Vagina (tissue), 2 donors: ENCODE measurements around the gene MESD.

Experiments
- POLR2A ChIP-seq, 2 donors: fragments of 450-650 bp; IDR thresholded peaks; one replicate each; pipeline ENCODE4 v1.6.1; 2017; ENCODE audit warnings: antibody characterized with exemption in 2 of 2, mild to moderate bottlenecking in 2 of 2, moderate library complexity in 2 of 2
- POLR2AphosphoS5 ChIP-seq, 2 donors: sonication (generic); formaldehyde crosslinking; IDR thresholded peaks; one replicate each; pipeline ENCODE4 v1.9.0; 2017; ENCODE audit warnings: antibody characterized with exemption in 2 of 2, mild to moderate bottlenecking in 2 of 2, low read depth in 1 of 2; ENCODE audit not compliant: insufficient read depth in 1 of 2
- TF ChIP-seq, protein P1 (sequence below), 3 experiments: fragments of 450-650 bp in 2 of 3; fragments of 200-600 bp in 1 of 3; sonication (generic) in 1 of 3; IDR thresholded peaks; one replicate each; pipeline ENCODE4 v1.5.1; 2017 to 2019; ENCODE audit warnings: antibody characterized with exemption in 3 of 3, mild to moderate bottlenecking in 2 of 3, moderate library complexity in 2 of 3

DNA sequence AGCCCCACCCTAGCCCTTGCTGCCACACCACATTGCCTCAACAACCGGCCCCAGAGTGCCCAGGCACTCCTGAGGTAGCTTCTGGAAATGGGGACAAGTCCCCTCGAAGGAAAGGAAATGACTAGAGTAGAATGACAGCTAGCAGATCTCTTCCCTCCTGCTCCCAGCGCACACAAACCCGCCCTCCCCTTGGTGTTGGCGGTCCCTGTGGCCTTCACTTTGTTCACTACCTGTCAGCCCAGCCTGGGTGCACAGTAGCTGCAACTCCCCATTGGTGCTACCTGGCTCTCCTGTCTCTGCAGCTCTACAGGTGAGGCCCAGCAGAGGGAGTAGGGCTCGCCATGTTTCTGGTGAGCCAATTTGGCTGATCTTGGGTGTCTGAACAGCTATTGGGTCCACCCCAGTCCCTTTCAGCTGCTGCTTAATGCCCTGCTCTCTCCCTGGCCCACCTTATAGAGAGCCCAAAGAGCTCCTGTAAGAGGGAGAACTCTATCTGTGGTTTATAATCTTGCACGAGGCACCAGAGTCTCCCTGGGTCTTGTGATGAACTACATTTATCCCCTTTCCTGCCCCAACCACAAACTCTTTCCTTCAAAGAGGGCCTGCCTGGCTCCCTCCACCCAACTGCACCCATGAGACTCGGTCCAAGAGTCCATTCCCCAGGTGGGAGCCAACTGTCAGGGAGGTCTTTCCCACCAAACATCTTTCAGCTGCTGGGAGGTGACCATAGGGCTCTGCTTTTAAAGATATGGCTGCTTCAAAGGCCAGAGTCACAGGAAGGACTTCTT is 39.1 kb downstream of the MESD start:
- TF ChIP-seq POLR2A (IDR thresholded peaks at IDR 0.05), result no peak
- TF ChIP-seq, protein P1, sequence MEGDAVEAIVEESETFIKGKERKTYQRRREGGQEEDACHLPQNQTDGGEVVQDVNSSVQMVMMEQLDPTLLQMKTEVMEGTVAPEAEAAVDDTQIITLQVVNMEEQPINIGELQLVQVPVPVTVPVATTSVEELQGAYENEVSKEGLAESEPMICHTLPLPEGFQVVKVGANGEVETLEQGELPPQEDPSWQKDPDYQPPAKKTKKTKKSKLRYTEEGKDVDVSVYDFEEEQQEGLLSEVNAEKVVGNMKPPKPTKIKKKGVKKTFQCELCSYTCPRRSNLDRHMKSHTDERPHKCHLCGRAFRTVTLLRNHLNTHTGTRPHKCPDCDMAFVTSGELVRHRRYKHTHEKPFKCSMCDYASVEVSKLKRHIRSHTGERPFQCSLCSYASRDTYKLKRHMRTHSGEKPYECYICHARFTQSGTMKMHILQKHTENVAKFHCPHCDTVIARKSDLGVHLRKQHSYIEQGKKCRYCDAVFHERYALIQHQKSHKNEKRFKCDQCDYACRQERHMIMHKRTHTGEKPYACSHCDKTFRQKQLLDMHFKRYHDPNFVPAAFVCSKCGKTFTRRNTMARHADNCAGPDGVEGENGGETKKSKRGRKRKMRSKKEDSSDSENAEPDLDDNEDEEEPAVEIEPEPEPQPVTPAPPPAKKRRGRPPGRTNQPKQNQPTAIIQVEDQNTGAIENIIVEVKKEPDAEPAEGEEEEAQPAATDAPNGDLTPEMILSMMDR (IDR thresholded peaks at IDR 0.05), result no peak
- TF ChIP-seq POLR2AphosphoS5 (IDR thresholded peaks at IDR 0.05; ENCODE audit: insufficient read depth in 1 of 2, low read depth in 1 of 2), result no peak
